GM18909 (cell line): ENCODE data around the gene PREX1.
"Not testable (repeated sequence)": the region's sequence is repeated elsewhere in the genome, so short reads cannot be mapped to it uniquely, and the experiment has no call there.

ENCODE experiments used
- ATAC-seq: cut with Tn5 transposase; IDR thresholded peaks from one replicate; pipeline ENCODE4 v1.9.1; 2021; ENCODE audit warnings: mild to moderate bottlenecking; ENCODE audit not compliant: unreplicated experiment, poor library complexity

PREX1 gene

DNA sequence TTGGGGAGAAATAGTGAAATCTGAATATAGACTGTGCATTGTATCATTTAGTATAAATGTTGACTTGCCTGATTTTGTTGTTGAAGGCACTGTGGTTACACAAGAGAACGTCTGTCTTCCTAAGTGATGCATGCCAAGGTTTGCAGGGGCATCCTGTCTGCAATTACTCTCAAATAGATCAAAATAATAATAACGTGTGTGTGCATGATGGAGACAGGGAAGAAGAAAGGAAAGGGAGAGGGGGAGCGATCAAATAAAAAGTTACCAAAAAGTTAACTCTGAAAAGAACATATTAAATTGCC, 14.4 kb downstream of the PREX1 start:
- no peak for ATAC-seq

DNA sequence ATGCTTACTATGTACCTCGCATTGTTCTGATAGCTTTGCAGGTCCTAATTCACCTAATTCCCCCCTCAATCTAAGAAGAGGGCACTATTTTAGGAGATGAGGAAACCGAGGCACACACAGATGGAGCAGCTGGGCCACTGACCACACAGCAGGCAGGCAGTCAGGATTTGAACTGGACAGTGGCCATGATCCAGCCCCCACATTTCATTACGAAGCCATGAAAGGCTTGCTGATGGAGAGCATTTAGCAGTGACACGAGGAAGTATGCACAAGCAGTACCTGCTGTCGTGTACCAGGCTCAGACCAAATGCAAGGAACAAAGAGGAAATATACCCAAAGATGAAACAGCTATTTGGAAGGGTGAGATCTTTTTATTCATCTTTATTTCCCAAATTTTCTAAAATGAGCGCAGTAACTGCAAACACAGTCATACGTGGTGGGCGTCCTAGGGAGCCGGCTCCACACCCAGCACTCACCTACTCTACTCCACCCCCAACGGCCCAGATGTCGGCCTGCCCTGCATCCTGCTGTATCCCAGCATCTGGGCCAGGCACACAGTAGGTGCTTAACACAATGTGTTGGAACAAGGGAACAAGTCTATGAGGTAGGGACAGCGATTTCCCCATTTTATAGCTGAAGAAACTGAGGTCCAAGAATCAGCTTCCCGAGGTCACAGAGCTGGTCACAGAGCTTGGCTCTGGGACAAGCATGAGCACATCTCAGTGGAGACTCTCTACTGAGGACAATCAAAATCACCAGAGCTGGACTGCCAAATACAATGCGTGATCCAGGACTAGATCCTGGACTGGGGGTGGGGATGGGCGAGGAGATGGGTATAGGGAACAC, 15.0 kb downstream of the PREX1 start:
- ATAC-seq, result no peak

GRCh38 chr20:48812114-48812513, 15.7 kb downstream of the PREX1 start:
- ATAC-seq, result not testable (repeated sequence)

DNA sequence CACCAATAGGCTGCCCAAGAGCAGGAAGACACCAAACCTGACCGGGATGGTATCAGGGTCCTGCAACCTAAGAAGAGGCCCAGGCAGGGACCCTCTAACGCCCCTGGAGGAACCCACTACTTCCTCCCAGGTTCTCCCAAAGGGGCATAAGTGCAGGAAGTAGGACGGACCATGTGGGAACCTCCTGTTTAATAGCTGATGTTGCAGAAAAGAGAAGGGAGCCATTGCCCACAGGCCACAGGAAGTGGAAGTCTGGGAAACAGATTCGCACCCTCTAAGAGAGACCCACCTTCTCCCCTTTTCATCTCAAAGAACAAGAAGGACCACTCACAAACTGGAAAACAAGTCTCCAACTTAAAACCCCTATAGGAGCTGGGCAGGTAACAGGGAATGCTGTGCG, 18.1 kb downstream of the PREX1 start:
- ATAC-seq, result no peak

DNA sequence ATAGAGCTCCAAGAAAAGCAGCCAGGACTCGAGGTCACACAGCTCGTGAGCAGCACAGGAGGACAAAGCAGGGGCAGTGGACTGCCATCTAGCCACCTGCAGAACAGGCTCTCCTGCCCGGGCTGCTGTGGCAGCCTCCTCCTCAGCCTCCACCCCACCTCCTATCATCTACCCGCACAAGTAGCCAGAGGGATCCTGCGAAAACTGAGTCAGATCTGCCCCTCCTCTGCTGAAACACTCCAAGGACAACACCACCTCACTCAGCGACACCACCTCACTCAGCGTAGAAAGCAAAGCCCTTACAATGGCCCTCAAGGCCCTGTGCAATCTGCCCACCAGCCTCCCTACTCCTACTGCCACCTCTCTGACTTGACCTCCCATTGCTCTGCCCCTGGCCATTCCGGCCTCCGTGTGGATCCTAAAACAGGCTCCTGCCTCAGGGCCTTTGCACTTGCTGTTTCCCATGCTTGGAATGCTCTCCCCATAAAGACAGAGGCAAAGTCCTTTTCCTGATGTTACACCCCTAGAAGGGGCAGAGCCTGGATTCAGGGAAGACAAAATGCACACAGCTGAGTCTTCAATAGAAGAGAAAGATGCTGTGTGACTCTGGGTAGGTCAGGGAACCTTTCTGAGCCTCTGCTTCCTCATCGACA, 19.3 kb downstream of the PREX1 start:
- ATAC-seq, result no peak

GRCh38 chr20:48807586-48808381, 20.0 kb downstream of the PREX1 start:
- no peak for ATAC-seq

DNA sequence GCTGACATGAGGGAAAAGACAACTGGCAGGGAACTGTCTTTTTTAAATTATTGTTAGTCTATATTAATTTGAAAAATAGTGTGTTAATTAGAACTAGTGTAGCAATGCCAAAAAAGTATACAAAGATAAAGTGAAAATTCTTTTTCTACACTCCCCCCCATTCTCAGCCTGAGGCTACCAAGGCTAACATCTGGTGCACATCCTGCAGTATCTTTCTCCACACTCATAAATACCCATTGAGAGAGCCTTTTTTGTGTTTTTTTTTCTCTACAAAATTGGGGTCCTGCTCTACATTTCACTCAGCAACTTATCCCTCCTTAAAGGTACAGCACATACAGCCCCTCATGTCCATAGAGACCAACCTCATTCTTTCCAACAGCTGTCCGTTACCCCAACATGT, 20.7 kb downstream of the PREX1 start:
- ATAC-seq, result no peak

- no peak for ATAC-seq
These were observed 22.1 kb downstream of the PREX1 start for GRCh38 chr20:48805716-48806115.

- ATAC-seq, result no peak
These were observed 22.5 kb downstream of the PREX1 start for GRCh38 chr20:48805286-48805685.

DNA sequence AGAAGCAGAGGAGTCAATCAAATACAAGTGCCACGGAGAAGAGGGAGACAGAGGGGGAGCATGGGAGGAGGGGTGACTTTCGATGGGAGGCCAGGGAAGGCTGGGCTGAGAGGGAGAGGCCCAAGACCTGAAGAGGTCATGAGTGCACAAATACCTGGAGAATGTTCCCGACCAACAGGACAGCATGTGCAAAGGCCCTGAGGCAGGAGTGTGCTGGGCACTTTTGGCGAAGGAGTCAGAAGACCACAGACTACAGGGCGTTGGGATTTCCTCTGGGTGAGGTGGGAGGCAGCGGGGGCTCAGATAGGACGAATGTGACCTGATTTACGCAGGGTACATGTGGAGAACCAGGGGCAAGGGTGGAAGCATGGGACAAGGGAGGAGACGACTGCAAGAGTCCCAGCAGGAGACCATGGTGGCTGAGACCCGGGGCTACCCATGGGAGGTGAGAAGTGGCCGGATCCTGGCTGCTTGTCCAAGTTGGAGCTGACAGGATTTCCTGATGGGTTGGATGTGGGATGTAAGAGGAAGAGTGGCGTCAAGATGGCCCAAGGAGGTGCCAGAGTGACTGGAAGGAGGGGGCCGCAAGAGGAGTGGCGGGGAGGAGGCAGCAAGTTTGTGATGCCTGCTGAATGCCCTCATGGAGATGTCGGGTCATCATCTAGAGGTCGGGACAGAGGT, 23.4 kb downstream of the PREX1 start:
- ATAC-seq, result no peak

DNA sequence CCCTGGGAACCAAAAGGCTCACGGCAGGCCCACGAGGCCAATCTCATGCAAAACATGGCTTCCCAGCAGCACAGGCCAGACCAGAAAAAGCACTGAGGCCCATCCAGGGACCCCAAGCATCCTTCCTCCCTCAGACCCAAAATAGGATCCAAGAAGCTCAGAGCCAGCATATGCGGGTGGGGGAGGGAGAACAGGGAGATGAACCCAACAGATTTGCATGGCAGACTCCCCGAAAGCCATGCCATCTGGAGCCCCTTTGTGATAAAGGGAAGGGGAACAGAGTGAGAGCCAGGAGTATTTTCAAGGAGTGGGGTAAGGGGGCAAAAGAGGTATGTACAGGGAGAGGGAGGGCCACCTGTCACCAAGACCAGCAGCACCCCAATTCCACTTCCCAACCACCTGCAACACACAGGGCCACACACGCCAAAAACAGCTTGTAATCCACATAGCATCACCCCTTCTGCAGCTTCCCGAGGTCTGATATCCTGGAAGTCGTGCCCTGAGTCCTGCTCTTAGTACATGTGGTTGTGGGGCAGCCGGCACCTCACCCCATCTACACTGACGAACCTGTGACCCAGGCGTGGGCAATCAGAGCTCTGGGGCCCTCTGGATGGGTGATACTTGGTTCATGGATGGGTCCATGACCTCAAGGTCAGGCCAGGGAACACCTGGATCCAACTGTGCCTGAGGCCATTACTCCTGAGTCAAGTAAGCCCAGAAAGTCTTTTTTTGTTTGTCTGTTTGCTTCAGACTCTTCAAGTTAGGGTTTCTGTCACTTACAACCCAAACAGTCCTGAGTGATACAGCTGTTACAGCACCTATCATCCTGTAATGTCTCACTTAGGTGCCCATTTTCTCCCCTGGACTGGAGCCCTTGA, 24.4 kb downstream of the PREX1 start:
- no peak for ATAC-seq

GRCh38 chr20:48802647-48803046, 25.2 kb downstream of the PREX1 start:
- no peak for ATAC-seq

GRCh38 chr20:48802216-48802615, 25.6 kb downstream of the PREX1 start:
- no peak for ATAC-seq

DNA sequence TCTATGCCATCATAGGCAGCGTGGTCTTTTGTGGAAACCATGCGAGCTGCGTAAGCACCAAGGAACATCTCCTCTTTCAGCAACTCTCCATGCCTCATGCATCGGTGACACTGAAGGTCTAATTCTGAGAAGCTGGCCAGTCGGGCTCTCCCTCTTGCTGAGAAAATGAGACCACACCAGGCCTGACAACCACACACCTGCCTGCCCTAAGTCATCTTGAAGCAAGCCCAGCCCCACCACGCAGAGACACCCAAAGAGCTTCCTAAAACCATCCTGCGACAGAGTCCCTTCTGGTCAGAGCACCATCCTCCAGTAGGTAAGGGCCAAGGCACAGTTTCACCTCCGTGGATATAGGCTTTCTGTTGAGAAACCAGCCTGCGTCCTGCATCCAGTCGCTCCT, 26.6 kb downstream of the PREX1 start:
- no peak for ATAC-seq

DNA sequence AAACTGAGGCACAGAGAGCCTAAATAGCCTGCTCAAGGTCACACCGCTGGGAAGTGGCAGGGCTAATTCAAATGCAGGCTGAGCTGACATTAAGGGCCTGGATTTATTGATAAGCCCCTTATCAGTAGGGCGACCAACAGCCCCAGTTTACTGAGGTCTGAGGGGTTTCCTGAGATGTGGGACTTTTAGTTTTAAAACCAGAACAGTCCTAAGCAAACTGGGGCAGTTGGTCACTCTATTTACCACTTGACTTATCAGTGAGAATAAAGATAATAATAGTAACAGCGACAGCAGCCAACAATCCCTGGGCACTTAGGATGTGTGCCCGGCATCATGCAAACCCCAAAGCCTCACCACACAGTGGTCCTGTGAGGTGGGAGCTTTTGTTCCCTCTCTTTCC, 27.6 kb downstream of the PREX1 start:
- no peak for ATAC-seq

GRCh38 chr20:48799328-48800105, 28.3 kb downstream of the PREX1 start:
- no peak for ATAC-seq

DNA sequence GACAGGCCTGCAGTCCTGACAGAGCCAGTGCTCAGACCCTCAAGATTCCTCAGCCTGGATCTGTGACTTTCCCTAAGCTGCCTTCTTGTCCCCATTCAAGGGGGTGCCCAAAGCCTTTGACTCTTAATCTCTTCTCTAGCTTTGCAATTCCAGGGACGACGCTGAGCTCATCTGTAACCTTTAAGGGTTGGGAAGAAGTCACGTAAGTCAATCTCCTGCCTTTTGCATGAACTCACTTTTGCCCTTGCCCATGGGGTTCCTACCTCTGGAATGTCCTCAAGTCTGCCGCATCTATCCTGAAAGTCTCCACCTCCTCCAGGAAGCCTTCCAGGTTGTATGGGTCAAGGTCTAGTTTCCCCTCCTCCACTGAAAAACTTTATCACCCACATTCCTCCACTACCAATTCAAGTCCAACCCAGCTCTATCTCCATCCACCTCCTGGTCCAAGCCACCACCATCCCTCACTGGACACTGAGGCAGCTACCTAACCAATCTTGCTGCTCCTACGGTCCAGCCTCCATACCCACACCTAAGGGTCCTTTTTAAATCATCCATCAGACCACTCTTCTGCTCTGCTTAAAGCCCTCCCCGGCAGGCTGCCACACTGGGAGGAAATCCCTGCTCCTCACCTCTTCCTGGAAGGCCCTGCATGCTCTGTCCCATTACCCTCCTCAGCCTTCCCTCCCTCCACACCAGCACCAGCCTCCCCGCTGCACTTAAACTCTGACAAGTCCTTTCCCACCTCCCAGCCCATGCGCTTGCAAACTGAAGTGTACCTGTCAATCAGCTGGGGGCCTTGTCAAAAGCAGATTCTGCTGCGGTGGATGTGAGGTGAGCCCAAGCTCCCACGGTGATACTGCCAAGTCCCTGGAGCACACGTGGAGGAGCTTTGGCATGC, 29.7 kb downstream of the PREX1 start:
- ATAC-seq, result no peak

- ATAC-seq, result no peak
These were observed 30.4 kb downstream of the PREX1 start for GRCh38 chr20:48797275-48797825.
